ENCODE measurements around the gene SLC16A6.
"Not testable (repeated sequence)": the region's sequence is repeated elsewhere in the genome, so short reads cannot be mapped to it uniquely, and the experiment has no call there.

SLC16A6 gene

GRCh38 chr17:68219429-68219828, 71.5 kb downstream of the SLC16A6 start:
- DNase-seq (ENCODE audit: low read depth): not testable (repeated sequence)

All from GM04503 (cell line).